HG03558 (cell line): ENCODE results near the gene CNGA4.
"Not testable (repeated sequence)": the region's sequence is repeated elsewhere in the genome, so short reads cannot be mapped to it uniquely, and the experiment has no call there.

Experiments used
- ATAC-seq: cut with Tn5 transposase; IDR thresholded peaks from one replicate; pipeline ENCODE4 v1.9.1; 2021; ENCODE audit warnings: moderate number of reproducible peaks; ENCODE audit not compliant: unreplicated experiment; ENCODE audit errors: extremely low read depth

The CNGA4 gene

DNA sequence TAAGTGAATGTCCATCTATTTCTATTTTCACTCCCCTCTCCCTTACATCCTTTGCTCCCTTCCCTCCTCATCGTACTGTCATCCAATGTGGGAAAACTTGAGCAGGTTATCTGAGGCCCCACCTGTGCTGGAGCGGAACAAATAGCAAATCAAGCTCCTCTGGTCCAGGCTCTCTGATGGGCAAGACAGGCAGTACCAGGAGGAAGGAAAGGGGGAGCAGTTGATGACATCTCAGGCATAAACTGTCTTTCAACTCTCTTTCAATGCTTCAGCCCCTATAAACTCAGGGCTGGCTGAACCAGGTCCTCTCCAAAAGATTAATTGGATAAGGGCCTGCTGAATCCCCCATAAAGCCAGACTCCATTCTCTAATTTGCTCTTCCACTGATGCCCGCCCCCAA is 19.3 kb downstream of the CNGA4 start:
- ATAC-seq = no peak

DNA sequence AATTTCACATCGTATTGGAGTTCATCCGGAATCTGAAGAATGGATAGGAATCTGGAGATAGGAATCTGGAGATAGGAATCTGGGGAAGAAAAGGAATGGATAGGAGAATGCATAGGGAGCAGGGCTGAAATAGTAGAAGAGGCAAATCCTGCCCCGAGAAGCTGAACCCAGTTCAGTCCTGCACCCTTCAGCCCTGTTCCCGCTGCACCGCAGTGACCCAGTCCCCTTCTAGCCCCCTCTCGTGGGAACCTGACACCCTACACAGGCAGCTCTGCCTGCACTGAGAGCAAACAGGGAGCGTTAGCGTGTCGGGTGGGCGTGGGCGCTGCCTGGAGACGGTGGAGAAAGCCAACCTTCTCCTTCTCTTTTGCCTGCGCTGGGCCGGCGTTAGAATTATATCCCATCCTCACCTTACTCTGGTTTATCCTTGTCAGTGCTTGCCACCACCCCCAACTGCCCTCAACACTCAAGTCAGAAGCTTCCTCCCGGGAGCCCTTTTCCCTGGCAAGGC is 19.7 kb downstream of the CNGA4 start:
- no peak for ATAC-seq

DNA sequence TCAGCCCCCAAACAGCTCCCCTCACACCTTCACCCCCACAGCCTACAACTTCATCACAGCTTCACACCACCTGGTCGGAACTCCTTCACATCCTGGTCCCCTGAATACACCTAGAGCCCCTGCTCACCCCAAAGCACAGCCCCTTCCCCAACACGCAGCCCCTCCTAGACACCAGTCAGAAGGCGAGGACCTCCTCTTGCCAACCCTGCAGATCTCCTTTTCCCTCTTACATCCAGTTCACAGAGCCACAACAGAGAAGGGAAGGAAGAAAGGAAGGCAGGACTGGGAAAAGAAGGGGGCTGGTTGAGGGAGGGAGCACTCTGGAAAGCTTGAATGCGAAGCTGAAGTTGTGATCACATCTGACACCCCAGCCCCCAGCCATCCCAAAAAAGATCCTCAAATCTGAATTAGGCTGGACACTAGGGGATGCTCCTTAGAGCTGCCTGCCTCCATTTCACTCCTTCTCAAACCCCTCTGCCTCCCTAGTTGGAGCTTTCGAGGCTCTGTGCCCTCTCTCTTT is 21.4 kb downstream of the CNGA4 start:
- ATAC-seq = no peak

DNA sequence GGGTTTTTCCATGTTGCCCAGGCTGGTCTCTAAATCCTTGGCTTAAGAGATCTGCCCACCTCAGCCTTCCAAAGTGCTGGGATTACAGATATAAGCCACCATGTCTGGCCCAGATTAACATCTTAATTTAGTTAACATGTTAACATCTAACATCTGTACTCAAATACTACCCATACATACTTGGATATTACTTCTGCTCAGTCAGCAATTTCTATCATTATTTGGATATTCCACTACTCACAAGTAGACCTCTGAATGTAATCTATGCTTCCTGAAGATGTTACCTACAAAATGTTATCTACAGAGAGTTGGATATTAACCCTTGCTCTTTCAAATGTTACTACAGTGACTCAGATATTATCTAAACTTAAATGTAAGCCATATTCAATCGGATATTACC is 24.8 kb downstream of the CNGA4 start:
- ATAC-seq = no peak

DNA sequence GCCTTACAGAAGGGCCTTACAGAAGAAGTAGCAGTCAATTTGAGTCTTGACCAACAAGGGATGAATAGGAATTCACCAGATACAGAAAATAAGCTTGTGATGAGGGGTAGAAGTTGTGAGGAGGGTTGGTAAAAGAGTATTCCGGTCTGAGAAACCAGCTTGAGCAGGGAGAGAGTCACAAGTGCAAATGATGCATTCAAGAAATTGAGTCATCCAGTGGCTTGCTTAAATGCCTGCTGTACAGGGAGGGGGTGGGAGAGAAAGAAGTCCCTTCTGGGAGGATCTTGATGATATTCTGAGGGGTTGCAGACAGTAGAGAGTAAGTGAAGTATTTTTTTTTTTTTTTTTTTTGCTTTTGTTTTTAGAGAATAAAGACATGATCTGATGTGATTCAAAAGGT is 29.9 kb downstream of the CNGA4 start:
- no peak for ATAC-seq

DNA sequence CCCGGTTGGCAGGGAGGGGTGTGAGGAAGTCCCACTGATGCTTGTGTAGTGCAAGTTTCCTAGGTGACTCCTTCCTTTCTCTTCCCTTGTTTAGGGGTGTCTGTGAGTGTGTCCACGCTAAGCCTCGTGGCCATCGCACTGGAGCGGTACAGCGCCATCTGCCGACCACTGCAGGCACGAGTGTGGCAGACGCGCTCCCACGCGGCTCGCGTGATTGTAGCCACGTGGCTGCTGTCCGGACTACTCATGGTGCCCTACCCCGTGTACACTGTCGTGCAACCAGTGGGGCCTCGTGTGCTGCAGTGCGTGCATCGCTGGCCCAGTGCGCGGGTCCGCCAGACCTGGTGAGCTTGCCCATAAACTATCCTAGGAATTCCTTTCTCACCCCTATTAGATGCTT is 31.1 kb downstream of the CNGA4 start:
- no peak for ATAC-seq

DNA sequence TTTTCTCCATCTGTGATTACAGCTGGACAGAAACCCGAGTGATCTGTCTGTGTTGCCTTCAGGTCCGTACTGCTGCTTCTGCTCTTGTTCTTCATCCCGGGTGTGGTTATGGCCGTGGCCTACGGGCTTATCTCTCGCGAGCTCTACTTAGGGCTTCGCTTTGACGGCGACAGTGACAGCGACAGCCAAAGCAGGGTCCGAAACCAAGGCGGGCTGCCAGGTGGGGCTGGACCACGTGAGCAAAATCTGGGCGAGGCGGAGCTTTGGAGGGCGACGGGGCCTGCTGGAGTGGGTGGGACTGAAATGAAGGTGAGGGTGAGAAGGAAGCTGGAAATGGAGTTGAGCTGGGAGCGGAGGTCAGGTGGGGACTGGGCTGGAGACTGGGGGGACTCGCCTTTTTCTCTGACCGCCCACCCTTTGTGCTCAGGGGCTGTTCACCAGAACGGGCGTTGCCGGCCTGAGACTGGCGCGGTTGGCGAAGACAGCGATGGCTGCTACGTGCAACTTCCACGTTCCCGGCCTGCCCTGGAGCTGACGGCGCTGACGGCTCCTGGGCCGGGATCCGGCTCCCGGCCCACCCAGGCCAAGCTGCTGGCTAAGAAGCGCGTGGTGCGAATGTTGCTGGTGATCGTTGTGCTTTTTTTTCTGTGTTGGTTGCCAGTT is 31.8 kb downstream of the CNGA4 start:
- ATAC-seq = no peak

DNA sequence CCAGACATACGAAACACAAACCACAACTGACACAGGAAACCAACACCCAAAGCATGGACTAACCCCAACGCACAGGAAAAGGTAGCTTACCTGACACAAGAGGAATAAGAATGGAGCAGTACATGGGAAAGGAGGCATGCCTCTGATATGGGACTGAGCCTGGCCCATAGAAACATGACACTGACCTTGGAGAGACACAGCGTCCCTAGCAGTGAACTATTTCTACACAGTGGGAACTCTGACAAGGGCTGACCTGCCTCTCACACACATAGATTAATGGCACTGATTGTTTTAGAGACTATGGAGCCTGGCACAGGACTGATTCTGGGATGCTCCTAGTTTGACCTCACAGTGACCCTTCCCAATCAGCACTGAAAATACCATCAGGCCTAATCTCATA is 32.7 kb downstream of the CNGA4 start:
- ATAC-seq = no peak

DNA sequence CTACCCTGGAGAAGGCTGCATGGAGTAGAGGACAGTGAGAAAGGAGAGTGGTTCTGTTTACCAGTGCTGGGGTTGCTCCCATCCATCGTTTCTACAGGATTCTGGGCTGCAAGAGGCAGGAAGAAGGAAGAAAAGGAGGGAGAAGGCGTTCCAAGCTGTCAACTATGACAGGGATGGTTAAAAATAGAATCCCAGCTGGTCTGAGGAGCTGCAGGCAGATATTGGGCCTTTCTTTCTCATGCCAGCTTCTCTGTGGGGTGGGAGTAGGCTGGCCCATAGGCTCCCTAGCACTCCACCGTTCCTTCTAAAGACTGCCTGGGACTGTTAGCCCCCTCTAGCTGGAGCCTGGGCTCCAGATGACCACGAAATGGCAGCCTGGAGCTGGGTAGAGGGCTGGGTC is 34.3 kb downstream of the CNGA4 start:
- no peak for ATAC-seq

DNA sequence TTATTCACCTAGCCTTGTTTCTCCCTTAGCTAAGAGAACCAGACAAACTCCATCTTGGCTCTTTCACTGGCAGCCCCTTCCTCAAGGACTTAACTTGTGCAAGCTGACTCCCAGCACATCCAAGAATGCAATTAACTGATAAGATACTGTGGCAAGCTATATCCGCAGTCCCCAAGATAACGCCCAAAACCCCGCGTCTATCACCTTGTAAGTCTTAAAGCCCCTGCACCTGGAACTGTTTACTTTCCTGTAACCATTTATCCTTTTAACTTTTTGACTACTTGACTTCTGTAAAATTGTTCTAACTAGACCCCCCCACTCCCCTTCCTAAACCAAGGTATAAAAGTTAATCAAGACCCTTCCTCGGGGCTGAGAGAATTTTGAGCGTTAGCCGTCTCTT is 41.9 kb downstream of the CNGA4 start:
- not testable (repeated sequence) for ATAC-seq

DNA sequence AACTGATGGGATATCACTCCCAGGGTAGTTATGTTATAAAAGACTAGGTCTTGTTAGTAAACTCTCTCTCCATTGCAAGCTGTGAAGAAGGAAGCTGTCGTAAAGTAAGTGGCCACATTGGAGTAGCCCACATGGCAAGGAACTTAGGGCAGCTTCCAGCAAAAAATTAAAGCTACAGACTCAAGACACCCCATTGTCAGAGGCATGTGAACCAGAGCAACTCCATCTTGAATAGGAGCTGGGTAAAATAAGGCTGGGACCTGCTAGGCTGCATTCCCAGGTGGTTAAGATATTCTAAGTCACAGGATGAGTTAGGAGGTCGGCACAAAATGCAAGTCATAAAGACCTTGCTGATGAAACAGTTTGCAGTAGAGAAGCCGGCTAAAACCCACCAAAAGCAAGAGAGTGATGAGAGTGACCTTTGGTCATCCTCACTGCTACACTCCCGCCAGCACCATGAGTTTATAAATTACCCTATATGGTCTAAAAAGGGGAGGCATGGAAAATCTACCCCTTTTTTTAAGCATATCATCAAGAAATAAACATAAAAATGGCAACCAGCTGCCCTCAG is 44.6 kb downstream of the CNGA4 start:
- no peak for ATAC-seq

DNA sequence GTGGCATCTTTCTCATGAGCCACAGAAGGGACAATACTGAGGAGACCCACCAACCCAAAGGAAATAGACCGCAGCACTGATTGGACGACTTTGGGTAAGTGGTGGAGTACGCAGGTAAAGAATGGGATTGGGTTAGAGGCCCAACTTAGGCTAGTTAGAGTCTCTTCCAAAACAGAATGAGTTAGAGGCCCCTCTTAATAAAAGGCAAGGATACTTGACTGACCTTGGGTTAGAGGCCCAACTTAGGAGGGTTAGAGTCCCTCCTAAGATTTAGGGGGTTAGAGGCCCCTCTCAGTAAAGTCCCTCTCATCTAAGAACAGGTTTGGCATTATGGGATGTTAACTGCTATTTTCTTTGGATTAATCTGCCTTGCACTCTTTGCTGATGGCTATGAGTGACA is 45.4 kb downstream of the CNGA4 start:
- no peak for ATAC-seq

DNA sequence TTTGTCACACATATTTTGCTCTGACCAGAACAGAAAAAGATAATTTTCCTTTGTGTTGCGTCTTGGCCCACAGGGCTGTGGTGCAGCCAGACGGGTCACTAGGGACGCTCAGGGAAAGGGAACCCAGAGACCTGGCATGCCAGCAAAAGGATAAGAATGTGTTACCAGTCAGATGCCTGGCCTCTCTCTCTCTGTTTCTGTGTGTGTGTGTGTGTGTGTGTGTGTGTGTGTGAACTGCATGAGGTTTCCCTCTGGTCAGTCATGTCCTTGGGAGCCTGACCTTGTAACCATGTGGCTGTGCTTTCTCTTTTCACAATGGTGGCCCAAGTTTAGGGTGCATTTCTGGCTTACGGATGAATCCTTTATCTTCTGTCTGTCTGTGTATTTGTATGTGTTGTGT is 46.1 kb downstream of the CNGA4 start:
- ATAC-seq = no peak
